NK-92 (cell line): Measurements from ENCODE around the gene PPM1N.

ENCODE experiments used
- DNase-seq: peaks from one replicate; lab custom pipeline; 2025; ENCODE audit not compliant: unreplicated experiment; lab: John Stamatoyannopoulos, UW

PPM1N gene

GRCh38 chr19:45528149-45528743 is 30.0 kb downstream of the PPM1N start:
- no peak for DNase-seq

- no peak for DNase-seq
These were observed 30.6 kb downstream of the PPM1N start for GRCh38 chr19:45528744-45529419.

GRCh38 chr19:45529420-45529785 is 31.2 kb downstream of the PPM1N start:
- DNase-seq, result no peak

GRCh38 chr19:45531349-45531748 is 33.1 kb downstream of the PPM1N start:
- DNase-seq, result no peak

GRCh38 chr19:45539459-45539858 is 41.2 kb downstream of the PPM1N start:
- no peak for DNase-seq

GRCh38 chr19:45542234-45542668 is 44.0 kb downstream of the PPM1N start:
- DNase-seq, result no peak

GRCh38 chr19:45547211-45547770 is 49.0 kb downstream of the PPM1N start:
- DNase-seq, result no peak

GRCh38 chr19:45547965-45548609 is 49.8 kb downstream of the PPM1N start:
- no peak for DNase-seq
